Loucy (cell line): ENCODE results near the gene GSKIP.

Experiments
- CTCF ChIP-seq: fragments of 200-600 bp; sonication (generic); conservative IDR thresholded peaks from 2 replicates; pipeline ENCODE4 v1.5.1; 2014; ENCODE audit warnings: mild to moderate bottlenecking, antibody characterized with exemption, low read length
- EZH2phosphoT487 ChIP-seq: fragments of 200-600 bp; IDR thresholded peaks from 2 replicates; pipeline ENCODE4 v1.6.1; 2018; ENCODE audit warnings: antibody characterized with exemption, mild to moderate bottlenecking, moderate library complexity, borderline replicate concordance

- no peak for TF ChIP-seq CTCF
- no peak for TF ChIP-seq EZH2phosphoT487
These were observed 59.7 kb downstream of the GSKIP start for GRCh38 chr14:96422992-96423391.
